HG02798 (cell line): ENCODE measurements around the gene RPS19.
"Not testable (repeated sequence)": the region's sequence is repeated elsewhere in the genome, so short reads cannot be mapped to it uniquely, and the experiment has no call there.

Experiments
- ATAC-seq: cut with Tn5 transposase; IDR thresholded peaks from one replicate; pipeline ENCODE4 v1.9.1; 2021; ENCODE audit warnings: mild to moderate bottlenecking; ENCODE audit not compliant: unreplicated experiment, poor library complexity

The RPS19 gene

GRCh38 chr19:41910992-41911888 lies 51.2 kb downstream of the RPS19 start:
- no peak for ATAC-seq

- no peak for ATAC-seq
These were observed 52.1 kb downstream of the RPS19 start for GRCh38 chr19:41911889-41912731.

- no peak for ATAC-seq
These were observed 53.0 kb downstream of the RPS19 start for GRCh38 chr19:41912899-41913537.

- ATAC-seq: no peak
These were observed 53.7 kb downstream of the RPS19 start for GRCh38 chr19:41913538-41914423.

GRCh38 chr19:41914424-41914834 lies 54.4 kb downstream of the RPS19 start:
- ATAC-seq: not testable (repeated sequence)

- no peak for ATAC-seq
These were observed 55.1 kb downstream of the RPS19 start for GRCh38 chr19:41915021-41915775.

- ATAC-seq: no peak
These were observed 55.8 kb downstream of the RPS19 start for GRCh38 chr19:41915776-41916414.

- ATAC-seq: no peak
These were observed 57.6 kb downstream of the RPS19 start for GRCh38 chr19:41917676-41918075.

GRCh38 chr19:41918095-41918494 lies 58.0 kb downstream of the RPS19 start:
- ATAC-seq: no peak

GRCh38 chr19:41918653-41919244 lies 58.7 kb downstream of the RPS19 start:
- ATAC-seq: no peak

- ATAC-seq: no peak
These were observed 60.1 kb downstream of the RPS19 start for GRCh38 chr19:41919948-41920712.

- ATAC-seq: no peak
These were observed 61.0 kb downstream of the RPS19 start for GRCh38 chr19:41920882-41921576.

GRCh38 chr19:41921577-41922576 lies 61.8 kb downstream of the RPS19 start:
- ATAC-seq: no peak
